Measurements from ENCODE around the gene DOCK10.

DNA sequence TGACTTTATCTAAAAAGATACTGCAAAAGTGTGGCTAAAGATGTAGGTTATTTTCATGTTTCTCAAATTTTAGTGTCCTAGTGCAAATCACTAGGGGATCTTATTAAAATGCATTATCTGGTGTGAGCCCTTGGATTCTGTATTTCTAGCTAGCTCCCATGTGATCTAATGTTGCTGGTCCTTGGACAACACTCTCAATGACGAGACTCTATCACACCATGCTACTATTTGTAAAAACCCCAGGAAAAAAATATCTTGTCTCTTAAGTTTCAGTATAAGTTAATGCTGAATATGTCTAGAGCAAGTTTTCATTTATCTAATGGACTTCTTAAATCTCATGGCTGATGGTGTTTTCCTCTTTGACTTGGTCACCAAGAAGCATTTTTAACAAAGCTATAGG is 5.8 kb downstream of the DOCK10 start:
- TF ChIP-seq, protein P1, sequence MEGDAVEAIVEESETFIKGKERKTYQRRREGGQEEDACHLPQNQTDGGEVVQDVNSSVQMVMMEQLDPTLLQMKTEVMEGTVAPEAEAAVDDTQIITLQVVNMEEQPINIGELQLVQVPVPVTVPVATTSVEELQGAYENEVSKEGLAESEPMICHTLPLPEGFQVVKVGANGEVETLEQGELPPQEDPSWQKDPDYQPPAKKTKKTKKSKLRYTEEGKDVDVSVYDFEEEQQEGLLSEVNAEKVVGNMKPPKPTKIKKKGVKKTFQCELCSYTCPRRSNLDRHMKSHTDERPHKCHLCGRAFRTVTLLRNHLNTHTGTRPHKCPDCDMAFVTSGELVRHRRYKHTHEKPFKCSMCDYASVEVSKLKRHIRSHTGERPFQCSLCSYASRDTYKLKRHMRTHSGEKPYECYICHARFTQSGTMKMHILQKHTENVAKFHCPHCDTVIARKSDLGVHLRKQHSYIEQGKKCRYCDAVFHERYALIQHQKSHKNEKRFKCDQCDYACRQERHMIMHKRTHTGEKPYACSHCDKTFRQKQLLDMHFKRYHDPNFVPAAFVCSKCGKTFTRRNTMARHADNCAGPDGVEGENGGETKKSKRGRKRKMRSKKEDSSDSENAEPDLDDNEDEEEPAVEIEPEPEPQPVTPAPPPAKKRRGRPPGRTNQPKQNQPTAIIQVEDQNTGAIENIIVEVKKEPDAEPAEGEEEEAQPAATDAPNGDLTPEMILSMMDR (IDR thresholded peaks at IDR 0.05; ENCODE audit: borderline replicate concordance, extremely low read depth, low read length, poor library complexity, severe bottlenecking) = no peak
- TF ChIP-seq EZH2 (IDR thresholded peaks at IDR 0.05; ENCODE audit: borderline replicate concordance, low read depth, low read length, severe bottlenecking) = no peak

Measured in DND-41 (cell line).